HL-60/S4 treated with phorbol 12-myristate 13-acetate at 8.2 ng/mL for 4 days and 3 days (cell line): Measurements from ENCODE around the gene SEMG2.

ENCODE experiments used
- in situ Hi-C: fragments of 300-500 bp; cut with MboI; formaldehyde crosslinking; loops from 2 replicates; pipeline ENCODE4 v1.15.0; 2022; ENCODE audit warnings: low sequenced_read_pairs

SEMG2 gene, protein sequence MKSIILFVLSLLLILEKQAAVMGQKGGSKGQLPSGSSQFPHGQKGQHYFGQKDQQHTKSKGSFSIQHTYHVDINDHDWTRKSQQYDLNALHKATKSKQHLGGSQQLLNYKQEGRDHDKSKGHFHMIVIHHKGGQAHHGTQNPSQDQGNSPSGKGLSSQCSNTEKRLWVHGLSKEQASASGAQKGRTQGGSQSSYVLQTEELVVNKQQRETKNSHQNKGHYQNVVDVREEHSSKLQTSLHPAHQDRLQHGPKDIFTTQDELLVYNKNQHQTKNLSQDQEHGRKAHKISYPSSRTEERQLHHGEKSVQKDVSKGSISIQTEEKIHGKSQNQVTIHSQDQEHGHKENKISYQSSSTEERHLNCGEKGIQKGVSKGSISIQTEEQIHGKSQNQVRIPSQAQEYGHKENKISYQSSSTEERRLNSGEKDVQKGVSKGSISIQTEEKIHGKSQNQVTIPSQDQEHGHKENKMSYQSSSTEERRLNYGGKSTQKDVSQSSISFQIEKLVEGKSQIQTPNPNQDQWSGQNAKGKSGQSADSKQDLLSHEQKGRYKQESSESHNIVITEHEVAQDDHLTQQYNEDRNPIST

DNA sequence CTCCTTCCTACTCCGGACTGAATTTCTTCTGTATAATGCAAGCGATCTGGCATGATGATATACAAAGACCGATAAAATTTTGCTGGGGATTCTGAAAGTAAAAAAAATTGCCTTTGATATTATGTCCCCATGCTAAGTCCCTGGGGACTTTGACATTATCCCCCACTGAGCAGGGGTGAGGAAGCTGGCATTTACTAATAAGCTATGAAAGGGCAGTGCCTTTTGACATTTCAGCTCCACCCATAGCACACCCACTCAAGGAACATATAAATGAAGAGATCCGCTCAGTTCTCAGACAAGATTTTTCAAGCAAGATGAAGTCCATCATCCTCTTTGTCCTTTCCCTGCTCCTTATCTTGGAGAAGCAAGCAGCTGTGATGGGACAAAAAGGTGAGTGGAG, at the start of gene SEMG2:
TSS of gene SEMG2 (plus strand) at position 298 of the 400 bp plus-strand sequence. CDS start at position 315, 17 bp downstream.
- in situ Hi-C loops, result no loop called here

DNA sequence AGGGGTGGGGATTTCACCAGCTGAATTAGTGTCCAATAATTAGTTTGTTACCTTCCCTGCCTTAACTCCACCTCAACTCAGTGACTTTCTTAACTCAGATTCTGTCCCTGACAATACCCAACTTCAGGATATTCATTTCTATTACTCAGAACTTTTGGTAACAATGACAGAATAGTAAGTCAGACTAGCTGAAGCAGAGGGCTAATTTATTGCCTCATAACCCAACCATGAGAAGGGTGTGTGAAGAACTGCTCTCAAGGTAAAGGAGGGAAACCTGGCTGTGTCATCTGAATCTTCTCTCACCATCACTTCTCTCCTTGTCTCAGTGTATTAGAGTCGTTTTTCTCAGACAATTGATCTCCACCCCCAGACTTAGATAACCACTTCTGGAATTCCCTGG, 47.7 kb upstream of the SEMG2 start:
- in situ Hi-C loops, result no loop called here

DNA sequence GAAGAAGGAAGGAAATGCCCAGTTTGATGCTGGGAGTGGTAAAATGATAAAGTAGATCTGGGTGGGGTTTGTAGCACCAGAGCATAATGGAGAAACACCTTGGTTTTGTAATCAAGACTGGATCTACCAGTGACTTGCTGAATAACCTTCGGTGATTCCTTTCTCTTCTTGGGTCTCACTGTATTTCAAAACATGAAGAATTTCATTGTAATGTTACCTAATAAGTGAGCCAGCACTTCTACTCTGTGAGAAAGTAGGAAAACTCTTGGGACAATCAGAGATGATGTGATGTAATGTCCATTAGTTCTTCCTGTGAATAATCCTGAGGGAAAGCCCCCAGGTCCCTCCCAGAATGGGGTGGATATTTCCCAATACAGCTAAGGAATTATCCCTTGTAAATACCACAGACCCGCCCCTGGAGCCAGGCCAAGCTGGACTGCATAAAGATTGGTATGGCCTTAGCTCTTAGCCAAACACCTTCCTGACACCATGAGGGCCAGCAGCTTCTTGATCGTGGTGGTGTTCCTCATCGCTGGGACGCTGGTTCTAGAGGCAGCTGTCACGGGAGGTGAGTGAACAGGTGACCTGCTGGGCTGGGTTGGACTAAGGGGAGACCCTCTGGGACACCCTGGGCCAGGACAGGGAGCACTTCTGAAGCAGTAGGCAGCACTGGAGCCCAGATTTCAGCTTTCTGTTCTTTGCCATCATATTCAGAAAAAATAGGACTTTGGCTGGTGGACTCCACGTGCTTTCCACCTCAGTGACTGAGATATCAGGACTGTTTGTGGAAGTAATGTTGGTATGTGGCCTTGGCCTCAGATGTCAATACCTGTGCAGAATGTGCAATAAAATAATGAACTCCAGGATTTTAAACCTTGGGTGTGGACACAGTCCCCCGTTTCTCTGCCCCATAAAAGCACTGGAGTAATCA, 46.5 kb upstream of the SEMG2 start, which contains the start of gene PI3:
TSS of gene PI3 (plus strand) at position 469 of the 931 bp plus-strand sequence. CDS start at position 490, 21 bp downstream.
- in situ Hi-C loops, result no loop called here

DNA sequence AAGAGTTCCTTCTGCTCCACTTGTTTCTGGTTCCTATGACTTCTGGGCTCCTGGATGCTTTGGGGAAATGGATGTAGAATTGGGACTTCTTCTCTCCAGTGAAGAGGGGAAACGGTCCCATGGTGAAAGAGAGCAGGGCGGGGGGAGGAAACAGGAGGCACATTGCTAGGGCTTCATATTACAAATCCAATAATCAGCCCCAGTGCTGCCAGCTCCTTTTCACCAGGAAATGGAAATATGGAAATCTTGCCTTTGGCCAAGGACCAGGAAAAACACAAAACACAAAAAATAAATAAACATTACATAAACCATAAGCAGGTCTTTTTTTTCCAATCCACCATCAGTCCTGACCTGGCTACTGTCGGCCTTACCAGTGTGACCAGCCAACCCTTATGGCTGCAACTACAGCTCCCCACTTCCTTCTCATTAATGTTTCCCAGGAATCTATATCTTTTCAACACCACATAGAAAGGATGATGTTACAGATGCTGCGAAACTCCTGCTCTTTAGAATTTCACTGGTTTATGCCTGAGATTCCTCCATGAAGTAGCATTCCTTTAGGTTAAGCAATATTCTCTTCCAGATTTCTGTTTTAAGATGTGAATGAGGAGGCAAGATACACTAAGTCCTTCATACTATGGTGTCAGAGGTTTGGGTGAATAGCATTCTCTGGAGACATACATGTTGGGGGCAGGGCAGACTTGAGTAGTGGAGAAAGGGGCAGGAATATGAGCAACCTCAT, 44.5 kb upstream of the SEMG2 start:
- in situ Hi-C loops, result no loop called here

DNA sequence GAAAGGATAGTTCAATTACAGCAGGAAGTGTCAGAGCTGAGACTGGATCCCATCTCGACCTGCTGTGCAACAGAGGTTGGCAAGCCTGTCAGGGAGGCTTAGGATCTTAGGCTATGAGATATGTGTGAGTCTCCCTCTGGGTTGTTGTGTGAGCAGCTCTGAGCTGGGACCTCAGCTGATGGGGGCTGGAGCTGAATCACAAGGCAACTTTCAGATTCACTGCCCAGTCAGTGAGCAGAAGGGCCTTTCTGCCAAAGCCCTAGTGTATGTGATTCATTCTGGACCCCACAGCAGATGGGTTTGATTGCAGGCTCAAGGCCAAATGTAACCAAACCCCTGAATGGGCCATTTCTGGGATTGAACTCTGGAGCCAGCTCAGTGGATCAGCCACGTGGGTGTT, 42.0 kb upstream of the SEMG2 start:
- in situ Hi-C loops, result no loop called here

DNA sequence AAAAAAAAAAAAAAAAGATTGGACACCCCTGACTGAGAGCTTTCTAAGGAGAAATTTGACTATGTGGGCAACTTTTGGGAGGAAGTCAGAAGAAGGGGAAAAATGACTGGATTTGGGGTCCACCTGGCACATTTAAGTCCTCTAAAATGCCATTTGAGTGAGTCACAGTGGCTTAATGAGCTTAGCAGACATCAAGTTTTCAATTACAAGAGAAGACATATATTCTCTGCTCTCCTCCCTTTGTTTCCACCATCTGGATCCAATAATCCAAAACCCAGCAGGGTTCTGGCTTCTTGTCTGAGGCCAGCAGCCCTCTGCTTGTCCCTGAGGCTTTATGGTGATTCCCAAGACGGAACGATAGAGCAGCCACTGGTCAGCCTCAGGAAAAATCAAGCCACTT, 39.5 kb upstream of the SEMG2 start:
- in situ Hi-C loops, result no loop called here

DNA sequence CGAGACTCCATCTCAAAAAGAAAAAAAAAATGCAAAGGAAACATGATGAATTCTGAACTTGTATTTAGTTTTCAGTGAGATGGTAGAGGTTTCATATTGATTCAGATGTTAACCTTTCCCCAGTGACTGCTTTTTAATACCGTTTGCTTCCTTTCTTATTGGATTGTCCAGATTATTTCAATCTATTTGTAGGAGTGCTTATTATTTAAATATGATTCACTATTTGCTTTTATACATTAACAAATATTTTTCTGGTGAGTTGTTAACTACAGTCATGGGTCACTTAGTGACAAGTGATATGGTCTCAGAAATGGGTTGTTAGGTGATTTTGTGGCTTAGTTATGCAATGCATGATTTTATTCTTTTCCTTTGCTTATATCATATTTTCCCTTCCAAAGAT, 38.1 kb upstream of the SEMG2 start:
- in situ Hi-C loops, result no loop called here

DNA sequence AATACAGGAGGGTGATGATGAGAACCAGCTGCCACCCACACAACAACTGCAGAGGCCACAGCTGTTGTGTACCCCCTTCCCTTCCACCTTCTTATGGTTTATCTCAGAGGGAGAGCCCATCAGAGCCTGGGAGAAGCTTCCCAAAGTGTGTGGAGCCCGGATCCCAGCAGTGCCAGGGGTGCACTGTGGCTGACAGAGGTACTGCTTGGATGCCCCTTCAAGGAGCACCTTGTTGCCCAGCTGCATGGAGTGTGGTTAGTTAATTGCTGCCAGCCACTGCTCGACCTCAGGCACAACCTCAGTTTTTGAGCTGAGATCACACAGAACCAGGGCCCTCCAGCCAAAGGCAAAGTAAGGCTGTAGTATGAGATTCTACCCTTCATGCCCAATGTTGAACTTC, 33.5 kb upstream of the SEMG2 start:
- in situ Hi-C loops, result no loop called here

DNA sequence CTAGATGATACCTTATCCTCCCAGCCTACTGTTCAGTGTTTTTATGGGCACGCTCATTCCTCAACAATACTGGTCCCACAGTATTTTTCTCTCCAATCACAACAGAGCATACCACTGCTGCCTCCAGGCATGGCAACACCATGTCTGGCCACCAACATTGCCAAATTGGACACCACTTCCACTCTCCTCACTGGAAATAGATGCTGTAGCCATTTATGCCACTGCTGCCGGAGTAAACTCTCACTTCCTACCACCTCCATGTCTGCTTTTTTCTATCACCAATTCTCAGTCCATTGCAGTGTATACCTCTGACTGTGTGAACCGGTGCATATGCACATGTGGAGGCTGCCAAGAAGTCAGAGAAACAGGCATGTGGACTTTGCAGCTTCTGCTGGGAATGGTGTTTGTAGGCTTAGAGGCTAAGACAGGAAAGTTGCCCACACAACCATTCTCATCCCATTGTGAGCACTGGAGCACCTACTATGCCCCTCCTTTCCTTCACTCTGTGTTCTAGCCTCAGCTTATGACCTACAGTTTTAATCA, 32.0 kb upstream of the SEMG2 start:
- in situ Hi-C loops, result no loop called here

DNA sequence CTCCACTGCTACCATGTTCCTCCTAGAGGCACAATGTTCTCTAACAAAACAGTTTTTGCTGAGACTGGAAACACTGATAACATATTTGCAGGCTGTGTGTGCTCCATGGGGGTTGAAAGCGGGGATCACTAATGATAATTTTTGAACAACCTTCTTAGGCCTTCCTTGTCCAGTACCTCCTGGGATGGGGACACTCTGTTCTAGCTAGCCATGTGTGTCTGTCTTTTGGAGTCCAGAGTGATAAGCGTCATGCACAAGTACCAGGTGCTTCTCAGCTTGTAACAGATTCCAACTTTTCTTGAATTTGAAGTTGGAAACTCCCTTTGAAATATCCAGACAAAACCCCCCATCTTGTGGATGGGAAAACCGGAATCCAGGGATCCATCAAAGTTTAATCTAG, 31.3 kb upstream of the SEMG2 start:
- in situ Hi-C loops, result no loop called here

DNA sequence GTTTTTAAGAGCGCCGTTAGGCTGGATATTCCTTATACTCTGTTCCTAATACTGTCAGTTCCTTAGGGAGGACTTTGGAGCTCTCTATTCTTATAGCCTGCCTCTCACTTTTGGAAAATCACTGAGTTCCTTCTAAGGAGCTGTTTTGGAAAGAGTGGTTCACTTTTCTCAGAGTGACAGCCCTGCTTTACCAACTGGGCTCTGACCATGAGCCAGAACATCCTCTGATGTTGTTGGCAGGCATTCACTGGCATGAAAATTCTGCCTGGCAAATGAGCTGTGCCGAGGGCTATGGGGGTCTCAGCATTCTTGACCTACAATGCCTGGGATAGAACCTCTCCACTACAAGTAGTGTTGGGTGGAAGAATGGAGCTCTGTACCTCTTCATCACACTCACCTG, 29.2 kb upstream of the SEMG2 start:
- in situ Hi-C loops, result no loop called here

DNA sequence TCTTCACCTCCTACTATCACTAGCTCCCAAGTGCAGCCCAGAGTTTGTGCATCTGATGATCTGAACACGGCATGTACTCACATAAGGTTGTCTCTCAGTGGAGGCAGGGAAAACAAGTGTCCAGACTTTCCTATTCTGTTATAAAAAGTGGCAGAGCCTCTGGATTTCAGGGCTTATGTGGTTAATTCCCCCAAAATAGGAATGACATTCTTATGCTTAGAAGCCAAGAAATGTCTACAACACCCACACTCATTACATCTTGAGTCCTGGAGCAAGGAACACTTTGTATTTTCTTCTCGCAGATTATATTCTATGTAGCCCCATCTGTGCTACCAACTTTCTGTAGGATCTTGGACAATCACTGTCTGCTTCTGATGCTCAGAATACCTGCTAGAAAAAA, 27.8 kb upstream of the SEMG2 start:
- in situ Hi-C loops, result no loop called here

DNA sequence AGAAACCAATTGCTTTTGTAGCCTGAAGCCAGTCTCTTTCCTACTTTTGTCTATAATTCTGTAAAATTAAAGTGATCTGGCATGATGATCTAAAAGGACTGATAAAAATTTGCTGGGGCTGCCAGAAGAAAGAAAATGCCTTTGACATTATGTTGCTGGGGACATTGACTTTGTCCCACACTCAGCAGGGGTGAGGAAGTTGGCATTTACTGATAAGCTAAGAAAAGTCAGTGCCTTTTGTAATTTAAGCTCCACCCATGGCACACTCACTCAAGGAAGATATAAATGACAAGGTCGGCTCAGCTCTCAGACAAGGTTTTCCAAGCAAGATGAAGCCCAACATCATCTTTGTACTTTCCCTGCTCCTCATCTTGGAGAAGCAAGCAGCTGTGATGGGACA, 14.4 kb upstream of the SEMG2 start, which contains the start of gene SEMG1:
TSS of gene SEMG1 (plus strand) at position 309 of the 400 bp plus-strand sequence. CDS start at position 330, 21 bp downstream.
- in situ Hi-C loops, result no loop called here

DNA sequence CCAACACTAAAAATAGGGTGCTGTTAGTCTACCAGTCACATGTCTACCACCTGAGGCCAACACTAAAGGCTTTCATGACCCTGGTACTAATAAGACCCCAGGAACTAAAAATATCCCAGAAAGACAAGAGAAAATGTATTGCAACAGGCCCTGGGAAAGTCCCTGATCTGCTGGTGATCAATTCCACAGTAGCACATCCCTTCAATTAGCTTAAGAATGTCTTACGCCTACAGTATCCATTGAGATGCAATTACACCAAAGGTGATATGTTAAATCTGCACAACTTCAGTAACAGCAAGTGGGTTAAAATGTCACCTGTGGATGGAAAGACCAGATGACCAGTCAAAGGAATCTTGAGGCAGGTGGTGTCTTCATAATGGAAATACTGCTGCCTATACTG, 11.2 kb upstream of the SEMG2 start:
- in situ Hi-C loops, result no loop called here

DNA sequence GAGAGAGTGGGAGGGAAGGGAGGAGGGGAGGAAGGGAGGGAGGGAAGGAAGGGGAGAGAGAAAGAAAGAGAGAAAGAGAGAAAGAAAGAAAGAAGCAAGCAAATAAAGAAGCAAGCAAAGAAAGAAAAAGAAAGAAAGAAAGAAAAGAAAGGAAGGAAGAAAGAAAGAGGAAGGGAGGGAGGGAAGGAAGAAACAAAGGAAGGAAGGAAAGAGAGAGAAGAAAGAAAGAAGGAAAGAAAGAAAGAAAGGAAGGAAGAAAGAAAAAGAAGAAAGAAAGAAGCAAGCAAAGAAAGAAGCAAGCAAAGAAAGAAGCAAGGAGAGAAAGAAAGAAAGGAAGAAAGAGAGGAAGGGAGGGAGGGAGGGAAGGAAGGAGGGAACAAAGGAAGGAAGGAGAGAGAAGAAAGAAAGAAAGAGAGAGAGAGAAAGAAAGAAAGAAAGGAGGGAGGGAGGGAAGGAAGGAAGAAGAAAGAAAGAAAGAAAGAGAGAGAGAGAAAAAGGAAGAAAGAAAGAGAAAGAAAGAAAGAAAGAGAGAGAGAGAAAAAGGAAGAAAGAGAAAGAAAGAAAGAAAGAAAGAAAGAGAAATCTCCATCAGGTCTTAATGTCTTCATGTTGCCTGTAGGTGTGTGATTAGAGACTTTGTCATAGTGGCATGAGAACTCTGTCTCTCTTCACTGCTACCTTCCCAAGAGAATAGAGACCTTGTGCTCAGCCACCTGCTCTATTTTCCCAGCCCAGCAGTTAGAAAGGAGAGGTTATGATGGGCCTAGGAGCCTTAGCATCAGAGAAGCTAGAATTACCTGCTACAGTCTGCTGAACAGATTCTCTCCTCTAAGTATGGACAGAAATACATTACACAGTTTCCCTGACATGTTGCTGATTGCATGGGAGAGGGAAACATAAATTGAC, 9.4 kb upstream of the SEMG2 start:
- in situ Hi-C loops, result no loop called here

DNA sequence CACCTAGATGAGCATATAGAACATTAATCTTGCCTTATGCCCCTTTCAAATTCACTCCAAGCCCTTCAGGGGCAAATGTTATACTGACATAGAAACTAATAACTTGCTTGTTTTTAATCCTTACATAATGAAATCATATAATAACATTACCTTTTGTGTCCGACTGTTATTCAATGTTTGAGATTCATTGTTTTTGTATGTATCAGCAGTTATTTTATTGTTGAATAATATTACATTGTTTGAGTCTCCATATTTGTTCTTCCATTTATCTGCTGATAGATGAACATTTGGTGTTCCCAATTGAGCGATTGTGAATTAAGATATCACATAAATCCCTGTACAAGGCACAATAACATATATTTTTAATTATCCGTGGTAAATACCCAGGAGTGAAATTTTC, 8.3 kb upstream of the SEMG2 start:
- in situ Hi-C loops, result no loop called here

DNA sequence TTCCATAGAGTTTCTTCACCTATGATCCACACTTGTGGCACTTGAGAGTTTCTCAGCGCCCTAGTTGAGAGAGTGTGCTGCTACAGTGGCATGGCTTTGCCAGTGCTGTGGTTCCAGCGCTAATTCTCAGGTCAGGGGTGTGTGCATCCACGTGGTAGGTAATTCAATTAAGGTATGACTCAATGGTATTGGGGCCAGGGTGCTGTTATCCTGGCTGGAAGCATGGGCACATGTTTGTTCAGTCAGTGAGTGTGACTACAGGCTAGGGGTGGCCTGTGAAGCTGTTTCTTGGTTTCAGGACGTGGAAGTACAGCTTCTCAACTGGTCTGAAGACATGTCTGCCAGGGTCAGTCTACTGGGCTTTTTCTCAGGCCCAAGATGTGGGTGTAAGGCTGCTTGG, 3.0 kb upstream of the SEMG2 start:
- in situ Hi-C loops, result no loop called here

DNA sequence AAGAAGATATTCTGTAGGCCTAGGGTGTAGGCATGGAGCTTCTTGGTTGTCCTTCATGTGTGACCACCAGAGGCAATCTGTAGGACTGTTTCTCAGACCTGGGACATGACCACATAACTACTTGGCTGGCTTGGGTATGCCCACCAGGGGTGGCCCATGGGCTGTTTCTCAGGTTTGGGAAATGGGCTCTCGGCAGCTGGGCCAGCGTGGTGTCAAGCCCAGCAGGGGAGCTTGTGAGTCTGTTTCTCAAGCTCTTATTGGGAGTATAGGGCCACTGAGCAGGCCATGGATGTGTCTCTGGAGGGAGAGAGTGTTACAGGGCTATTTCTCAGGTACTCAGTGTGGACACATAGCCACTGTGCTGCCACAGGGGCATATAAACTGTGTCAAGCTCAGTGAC, 2.5 kb upstream of the SEMG2 start:
- in situ Hi-C loops, result no loop called here

DNA sequence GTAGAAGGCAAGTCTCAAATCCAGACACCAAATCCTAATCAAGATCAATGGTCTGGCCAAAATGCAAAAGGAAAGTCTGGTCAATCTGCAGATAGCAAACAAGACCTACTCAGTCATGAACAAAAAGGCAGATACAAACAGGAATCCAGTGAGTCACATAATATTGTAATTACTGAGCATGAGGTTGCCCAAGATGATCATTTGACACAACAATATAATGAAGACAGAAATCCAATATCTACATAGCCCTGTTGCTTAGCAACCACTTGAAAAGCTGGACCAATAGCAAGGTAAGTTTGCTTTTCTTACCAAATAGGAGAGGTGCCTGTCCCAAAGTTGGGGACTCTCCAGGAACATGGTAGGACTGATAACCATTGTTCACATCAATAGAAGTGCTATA, 2.0 kb downstream of the SEMG2 start:
- in situ Hi-C loops, result no loop called here
